HG02884 (cell line): ENCODE measurements around the gene TOX3.

Experiments
- ATAC-seq: cut with Tn5 transposase; IDR thresholded peaks from one replicate; pipeline ENCODE4 v1.9.1; 2021; ENCODE audit warnings: mild to moderate bottlenecking, moderate library complexity; ENCODE audit not compliant: unreplicated experiment

TOX3 gene

GRCh38 chr16:52563767-52564611 is 17.0 kb upstream of the TOX3 start:
- ATAC-seq, result no peak

- ATAC-seq, result no peak
Measured at GRCh38 chr16:52562770-52563169, 15.8 kb upstream of the TOX3 start.

DNA sequence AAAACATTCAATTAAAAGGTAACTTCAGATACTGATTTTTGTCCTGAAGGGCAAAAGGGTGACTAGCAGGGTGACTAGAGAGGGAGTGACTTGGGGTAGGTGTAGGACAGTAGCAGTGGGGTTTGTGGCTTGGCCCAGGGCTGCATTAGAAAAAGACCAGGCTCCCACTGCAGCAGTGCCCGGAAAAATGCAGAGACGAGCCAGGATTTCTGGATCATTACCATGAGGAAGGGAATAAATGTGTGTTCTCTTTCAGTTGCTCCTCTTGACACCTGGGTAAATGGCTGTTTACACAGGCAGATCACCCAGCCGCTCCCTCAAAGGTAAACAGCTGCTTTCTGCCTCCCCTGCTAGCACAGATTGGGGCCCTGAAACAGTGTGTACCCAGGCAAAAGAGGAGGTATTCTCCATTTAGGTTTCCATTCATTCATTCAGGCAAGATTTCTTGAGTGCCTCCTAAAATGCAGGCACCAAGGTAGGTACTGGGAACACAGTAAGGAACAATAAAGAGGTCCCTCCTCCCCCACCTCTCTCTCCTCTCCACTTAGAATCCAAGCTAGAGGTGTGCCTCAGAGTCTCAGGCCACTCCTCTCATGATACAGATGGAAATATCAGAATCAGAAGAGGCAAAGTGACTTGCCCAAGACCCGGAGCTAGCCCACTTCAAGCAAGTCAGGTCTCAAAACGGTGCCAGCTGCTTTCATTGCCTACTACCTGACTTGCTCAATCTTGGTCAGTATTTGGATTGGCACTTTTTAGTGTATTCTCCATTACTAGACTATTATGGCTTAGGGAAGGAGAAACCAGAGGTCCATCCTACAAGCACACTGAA is 15.2 kb upstream of the TOX3 start:
- no peak for ATAC-seq

- ATAC-seq, result no peak
Measured at GRCh38 chr16:52558448-52558847, 11.5 kb upstream of the TOX3 start.

GRCh38 chr16:52557236-52557635 is 10.3 kb upstream of the TOX3 start:
- ATAC-seq, result no peak

DNA sequence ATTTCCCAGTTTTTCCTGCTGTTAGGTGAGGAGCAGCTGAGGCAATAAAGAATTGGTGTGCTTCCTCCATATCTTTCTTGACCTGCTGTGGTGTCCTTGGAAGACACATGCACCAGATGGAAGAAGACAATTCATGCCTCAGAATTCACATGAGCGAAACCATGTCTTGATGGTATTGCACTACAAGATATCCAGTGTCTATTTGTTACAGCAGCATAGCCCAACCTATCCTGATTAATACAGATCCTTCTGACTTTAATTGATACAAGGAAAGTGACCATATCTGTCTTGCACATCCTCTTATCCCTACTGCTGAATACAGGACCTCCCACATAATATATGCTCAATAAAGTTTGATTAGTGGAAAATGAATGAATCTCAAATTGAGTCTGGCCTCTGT is 9.1 kb upstream of the TOX3 start:
- no peak for ATAC-seq

DNA sequence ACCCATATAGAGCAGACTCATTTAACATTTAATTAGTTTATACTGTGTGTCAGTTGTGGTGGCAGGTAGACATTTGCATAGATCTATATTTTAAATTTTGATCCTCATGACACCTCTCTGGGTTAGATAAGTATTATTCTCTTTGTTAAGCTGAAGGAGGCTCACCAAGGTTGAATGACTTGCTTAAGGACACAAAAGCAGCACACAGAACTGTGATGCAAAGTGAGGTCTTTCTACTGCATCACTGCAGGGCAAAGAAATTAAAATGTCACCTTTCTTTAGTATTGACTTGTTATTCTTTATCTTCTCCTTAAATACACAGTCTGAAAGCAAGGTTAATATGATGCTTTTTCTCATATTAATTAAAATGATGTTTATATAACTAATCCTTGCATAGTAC is 8.6 kb upstream of the TOX3 start:
- no peak for ATAC-seq

DNA sequence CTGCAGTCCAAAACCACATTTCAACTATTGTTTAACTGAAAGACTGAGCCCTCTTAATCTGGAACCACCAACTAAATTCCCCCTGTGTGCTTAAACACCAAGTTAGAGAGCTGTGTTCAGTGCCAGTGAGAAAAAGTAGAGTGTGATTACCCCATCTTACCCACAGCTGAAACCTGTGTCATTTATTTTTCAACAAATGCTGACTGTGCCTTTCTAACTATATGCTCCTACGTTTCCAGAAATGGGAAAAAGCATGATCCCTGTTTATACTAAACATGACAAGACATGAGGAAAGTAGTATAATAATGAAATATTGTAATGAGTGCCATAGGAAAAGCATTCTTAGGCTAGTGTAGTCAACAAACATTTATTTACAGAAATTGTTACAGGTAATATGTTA is 7.4 kb upstream of the TOX3 start:
- ATAC-seq, result no peak

GRCh38 chr16:52553322-52553721 is 6.4 kb upstream of the TOX3 start:
- no peak for ATAC-seq

DNA sequence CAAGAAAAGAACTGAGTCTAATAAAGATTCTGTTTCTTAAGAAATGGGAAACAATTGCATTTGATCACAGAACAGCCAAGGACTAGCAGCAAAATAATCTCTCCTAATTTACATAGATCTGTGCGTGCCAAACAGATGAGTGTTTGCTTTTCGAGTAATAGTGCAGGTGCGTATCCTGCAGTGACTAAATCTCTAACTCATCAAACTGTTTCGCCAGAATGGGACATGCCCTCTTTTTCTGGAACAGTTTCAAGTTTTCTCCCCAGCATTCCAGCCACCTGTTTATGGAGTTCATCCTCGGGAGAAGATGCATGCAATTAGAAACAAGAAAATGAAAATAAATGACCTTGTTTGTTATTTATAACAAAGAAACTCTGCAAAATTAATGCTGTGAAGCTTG is 5.7 kb upstream of the TOX3 start:
- no peak for ATAC-seq

GRCh38 chr16:52549011-52549692 is 2.2 kb upstream of the TOX3 start:
- no peak for ATAC-seq

- ATAC-seq, result no peak
Measured at GRCh38 chr16:52548261-52549010, 1.5 kb upstream of the TOX3 start.

GRCh38 chr16:52547834-52548215 is 882 bp upstream of the TOX3 start:
- no peak for ATAC-seq

DNA sequence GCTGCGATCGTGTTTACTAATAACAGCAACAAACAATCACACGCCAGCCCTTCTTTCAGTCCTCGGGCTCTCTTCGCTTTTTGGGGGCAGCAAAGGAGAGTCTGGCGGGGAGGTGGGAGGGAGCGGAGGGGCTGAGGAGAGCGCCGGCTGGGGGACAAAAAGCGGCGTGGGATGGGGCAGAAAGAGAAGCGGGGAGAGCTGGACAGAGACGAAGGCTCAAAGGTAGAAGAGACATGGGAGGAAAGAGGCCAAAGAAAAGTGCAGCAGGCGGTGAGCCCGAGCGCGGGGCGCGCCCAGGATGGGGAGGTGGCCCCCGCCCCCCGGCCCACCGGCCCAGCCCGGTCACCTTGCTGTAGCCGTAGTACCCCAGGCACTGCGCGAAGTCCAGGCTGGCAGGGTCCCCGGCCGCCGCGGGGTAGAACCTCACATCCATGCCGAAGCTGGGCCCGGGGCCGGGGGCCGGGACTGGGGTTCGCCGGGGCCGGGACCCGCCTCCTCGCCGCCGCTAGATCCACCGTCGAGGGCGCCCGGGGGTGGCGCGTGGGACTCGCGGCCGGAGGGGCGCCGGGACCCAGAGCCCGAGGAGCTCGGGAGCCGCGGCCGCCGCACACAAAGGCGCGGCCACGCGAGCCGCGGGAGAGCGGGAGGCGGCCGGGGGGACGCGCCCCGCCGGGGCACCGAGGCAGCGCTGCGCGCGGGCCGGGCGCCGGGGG is 496 bp downstream of the TOX3 start:
- no peak for ATAC-seq

GRCh38 chr16:52545898-52546266 is 1.1 kb downstream of the TOX3 start:
- ATAC-seq, result no peak

- ATAC-seq, result no peak
Measured at GRCh38 chr16:52545222-52545897, 1.6 kb downstream of the TOX3 start.

- no peak for ATAC-seq
Measured at GRCh38 chr16:52544703-52545102, 2.2 kb downstream of the TOX3 start.

DNA sequence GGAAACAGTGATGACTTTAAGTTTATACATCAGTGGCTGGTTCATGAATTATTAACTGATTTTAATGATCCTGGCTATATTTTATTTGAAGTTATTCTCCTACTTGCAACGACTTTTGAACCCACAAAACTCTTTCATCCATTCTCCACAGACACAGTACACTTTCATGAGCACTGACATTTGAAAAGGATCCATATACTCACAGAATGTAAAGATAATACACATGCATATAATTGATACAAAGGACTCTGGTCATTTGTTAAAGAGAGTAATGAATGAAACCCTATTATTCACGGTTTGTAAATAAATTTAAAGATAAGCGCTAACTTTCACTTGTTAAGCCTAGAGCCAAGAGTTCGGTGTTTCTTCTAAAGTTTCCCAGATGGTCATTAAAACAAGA is 3.3 kb downstream of the TOX3 start:
- ATAC-seq, result no peak

DNA sequence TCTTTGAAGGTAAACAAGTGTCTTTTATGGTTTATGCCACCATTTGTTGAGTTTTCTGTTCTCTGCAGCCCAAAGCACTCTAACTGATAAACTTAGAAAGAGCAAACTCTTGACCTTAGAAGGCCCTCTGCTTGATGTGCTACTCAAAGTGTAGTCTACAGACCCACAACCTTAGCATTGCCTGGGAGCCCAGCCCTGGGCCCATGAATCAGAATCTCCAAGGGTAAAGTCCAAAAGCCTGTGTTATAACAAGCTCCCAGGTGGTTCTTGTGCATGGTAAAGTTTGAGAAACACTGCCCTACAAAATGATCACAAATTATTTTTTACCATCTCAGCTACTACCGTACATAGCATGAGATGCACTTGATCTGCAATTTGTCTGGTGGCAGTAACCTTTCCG is 6.0 kb downstream of the TOX3 start:
- ATAC-seq, result no peak

GRCh38 chr16:52539191-52539590 is 7.8 kb downstream of the TOX3 start:
- ATAC-seq, result no peak
